Transverse colon (tissue), 4 donors: Measurements from ENCODE around the gene PDE4D.

Experiments
- CTCF ChIP-seq, 5 experiments: fragments of 200-600 bp in 3 of 5; fragments of 450-650 bp in 2 of 5; sonication (generic) in 3 of 5; IDR thresholded peaks; 1 replicate in 2 of 5; 2 replicates in 3 of 5; pipeline ENCODE4 v1.5.1; 2016 to 2017; ENCODE audit warnings: antibody characterized with exemption in 5 of 5, inconsistent platforms in 3 of 5, mild to moderate bottlenecking in 2 of 5, moderate library complexity in 1 of 5
- POLR2AphosphoS5 ChIP-seq, 3 donors: sonication (generic); formaldehyde crosslinking; IDR thresholded peaks; one replicate each; pipeline ENCODE4 v1.6.1; 2016; ENCODE audit warnings: antibody characterized with exemption in 3 of 3

DNA sequence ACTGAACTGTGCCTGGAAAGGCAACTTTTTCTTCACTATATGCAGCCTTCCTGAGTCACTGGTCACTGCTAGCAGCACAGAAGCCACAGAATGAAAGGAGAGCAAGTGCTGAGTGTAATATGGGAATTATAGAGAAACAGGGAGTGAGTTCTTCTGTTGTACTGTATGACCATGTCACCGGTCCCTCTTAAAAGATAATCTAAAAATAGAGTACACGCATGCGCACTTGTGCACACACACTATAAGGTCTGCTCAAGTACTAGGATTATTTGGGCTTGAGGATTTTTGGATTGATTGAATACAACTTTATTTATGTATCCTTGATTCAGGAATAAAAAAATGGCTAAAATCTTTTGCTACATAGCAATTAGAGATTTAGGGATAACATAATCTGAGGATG is 571.9 kb downstream of the PDE4D start:
- no peak for TF ChIP-seq CTCF (IDR thresholded peaks at IDR 0.05)
- TF ChIP-seq POLR2AphosphoS5 (IDR thresholded peaks at IDR 0.05): no peak
